Colonic mucosa (tissue), 4 donors: ENCODE measurements around the gene CTBP1. TPM values are rescaled to one million over a fixed set of nuclear protein-coding genes. Genes with fewer than 3 reads are reported as not detected.

ENCODE experiments used
- DNase-seq: peaks from one replicate; pipeline ENCODE4 v3.0.0-alpha.2; 2020
- H3K27ac ChIP-seq: fragments of 200-600 bp; one replicate; pipeline ENCODE4 v1.8.0; 2021
- H3K27me3 ChIP-seq: fragments of 200-600 bp; one replicate; pipeline ENCODE4 v1.8.0; 2021
- H3K36me3 ChIP-seq: fragments of 200-600 bp; one replicate; pipeline ENCODE4 v1.8.0; 2021
- H3K4me1 ChIP-seq: fragments of 200-600 bp; one replicate; pipeline ENCODE4 v1.8.0; 2021; ENCODE audit warnings: mild to moderate bottlenecking
- H3K4me3 ChIP-seq: fragments of 200-600 bp; one replicate; pipeline ENCODE4 v1.8.0; 2021
- H3K9ac ChIP-seq, 2 donors: one replicate each; pipeline ENCODE4 v1.7.0; 2013; ENCODE audit warnings: control low read depth in 2 of 2, low read depth in 2 of 2, low read length in 2 of 2
- H3K9me3 ChIP-seq: fragments of 200-600 bp; one replicate; pipeline ENCODE4 v1.8.0; 2021
- intact Hi-C: fragments of 100-400 bp; cut with DNase I; formaldehyde crosslinking; loops from one replicate; pipeline ENCODE4 v1.14.1; 2022
- total RNA-seq, 2 donors: library from RNA; stranded (reverse); fragmentation: NEBNext Ultra II Directional in 1 of 2; extraction: Animal tissue kit (Norgen Biotek cat#: 25700) in 1 of 2; gene quantifications; one replicate each; pipeline ENCODE4 v1.2.1, GENCODE V29; 2021
- TF ChIP-seq, protein P1 (sequence below): fragments of 200-600 bp; IDR thresholded peaks from one replicate; pipeline ENCODE4 v1.8.0; 2022; ENCODE audit warnings: antibody characterized with exemption, mild to moderate bottlenecking
- donor health status: healthy.
- donor health status: DM: no; HTN: no; CAD: no.
- donor health status: DM: no; HTN: no; CAD: no.

The CTBP1 gene
- total RNA-seq, 2 donors from 2014 or later, result 137 to 200 TPM

DNA sequence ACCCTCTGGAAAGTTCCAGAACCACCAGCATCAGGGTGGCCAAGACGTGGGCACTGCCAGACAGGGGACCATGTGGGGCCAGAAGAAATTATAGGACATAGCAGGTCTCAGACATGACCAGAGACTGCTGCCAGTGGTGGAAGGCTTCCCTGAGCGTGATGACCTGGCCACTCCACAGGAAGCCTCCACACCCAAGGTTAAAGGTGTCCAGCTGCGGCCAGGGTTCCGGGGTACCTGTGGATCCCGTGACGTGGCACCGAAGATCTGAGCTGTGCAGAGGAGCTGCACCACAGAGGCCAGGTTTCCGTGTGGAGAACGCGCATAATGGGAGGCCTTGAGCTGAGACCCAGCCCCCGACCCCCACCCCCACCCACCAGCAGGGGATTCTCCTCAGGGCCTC is 16.4 kb upstream of the CTBP1 start:
- Histone ChIP-seq H3K36me3 (no peaks in the 10 kb centered on the region), H3K4me3 (no peak overlapping the region), H3K27ac (no peak overlapping the region), H3K4me1 (no peaks in the 10 kb centered on the region), H3K27me3 (no peaks in the 10 kb centered on the region), H3K9me3 (no peaks in the 10 kb centered on the region), H3K9ac (no peak overlapping the region)
- TF ChIP-seq, protein P1, sequence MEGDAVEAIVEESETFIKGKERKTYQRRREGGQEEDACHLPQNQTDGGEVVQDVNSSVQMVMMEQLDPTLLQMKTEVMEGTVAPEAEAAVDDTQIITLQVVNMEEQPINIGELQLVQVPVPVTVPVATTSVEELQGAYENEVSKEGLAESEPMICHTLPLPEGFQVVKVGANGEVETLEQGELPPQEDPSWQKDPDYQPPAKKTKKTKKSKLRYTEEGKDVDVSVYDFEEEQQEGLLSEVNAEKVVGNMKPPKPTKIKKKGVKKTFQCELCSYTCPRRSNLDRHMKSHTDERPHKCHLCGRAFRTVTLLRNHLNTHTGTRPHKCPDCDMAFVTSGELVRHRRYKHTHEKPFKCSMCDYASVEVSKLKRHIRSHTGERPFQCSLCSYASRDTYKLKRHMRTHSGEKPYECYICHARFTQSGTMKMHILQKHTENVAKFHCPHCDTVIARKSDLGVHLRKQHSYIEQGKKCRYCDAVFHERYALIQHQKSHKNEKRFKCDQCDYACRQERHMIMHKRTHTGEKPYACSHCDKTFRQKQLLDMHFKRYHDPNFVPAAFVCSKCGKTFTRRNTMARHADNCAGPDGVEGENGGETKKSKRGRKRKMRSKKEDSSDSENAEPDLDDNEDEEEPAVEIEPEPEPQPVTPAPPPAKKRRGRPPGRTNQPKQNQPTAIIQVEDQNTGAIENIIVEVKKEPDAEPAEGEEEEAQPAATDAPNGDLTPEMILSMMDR, result no peak
- no peak for DNase-seq
- intact Hi-C loops, result loop anchor here (5.0 kb wide), 1 partner anchor 98 kb away; no protein-coding TSS in a partner anchor

DNA sequence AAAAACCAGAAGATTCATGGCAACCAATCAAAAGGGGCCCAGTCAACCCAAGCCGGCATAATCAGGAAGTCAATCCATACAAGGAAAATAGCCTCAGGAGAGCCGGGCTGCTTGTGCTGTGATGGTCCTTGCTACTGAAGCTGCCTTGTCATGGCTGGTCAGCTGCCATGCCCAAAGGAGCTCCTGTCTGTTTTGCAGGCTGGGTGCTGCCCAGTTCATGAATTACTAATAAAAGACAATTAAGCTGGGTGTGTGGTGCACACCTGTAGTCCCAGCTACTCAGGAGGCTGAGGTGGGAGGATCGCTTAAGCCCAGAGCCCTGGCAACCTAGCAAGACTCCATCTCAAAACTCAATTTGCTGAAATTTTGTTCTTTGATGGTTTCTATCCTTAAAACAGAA is 16.0 kb upstream of the CTBP1 start:
- TF ChIP-seq, protein P1, result no peak
- intact Hi-C loops, result loop anchor here (5.0 kb wide), 1 partner anchor 98 kb away; no protein-coding TSS in a partner anchor
- H3K27me3 ChIP-seq, result no peaks in the 10 kb centered on the region
- no peak overlapping the region for H3K4me3 ChIP-seq
- DNase-seq, result no peak
- no peaks in the 10 kb centered on the region for H3K9me3 ChIP-seq
- H3K9ac ChIP-seq, result no peak overlapping the region
- H3K36me3 ChIP-seq, result no peaks in the 10 kb centered on the region
- H3K4me1 ChIP-seq, result no peaks in the 10 kb centered on the region
- H3K27ac ChIP-seq, result no peak overlapping the region

DNA sequence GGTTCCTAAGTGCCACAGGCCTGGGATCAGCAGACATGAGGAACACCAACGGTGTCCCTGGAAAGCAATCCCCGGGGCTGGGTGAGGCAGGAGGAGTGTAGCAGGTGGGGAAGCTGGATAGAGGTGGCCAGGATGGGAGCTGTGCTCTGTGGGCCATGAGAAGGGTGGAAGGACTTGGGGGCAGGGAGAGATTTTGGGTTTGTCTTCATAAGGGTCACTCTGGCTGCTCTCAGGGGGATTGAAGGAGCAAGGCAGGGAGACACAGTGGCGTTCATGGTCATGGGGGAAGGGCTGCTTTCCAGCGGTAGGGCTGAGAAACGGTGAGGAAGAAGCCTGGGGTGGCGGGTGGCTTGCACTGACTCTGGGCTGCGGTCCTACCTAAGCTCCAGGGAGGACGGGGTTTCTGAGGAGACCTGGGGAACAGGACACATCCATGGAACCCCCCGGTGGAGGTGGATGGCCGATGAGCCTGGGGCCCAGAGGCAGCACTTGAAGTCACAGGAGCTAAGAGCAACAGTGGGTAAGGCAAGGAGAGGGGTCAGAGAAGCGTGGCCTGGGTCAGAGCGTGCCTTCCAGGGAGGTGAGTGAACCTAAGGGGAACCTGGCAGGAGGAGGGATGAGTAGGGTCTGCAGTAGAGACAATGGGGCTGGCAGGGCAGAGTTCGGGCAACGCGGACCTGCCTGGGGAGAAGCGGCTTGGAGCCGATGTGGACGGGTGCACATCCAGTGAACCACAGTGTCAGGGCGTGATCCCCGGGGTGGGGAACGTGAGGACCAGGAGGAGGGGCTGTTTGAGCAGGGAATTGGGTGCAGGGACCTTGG is 12.4 kb upstream of the CTBP1 start:
- Histone ChIP-seq H3K9me3 (no peaks in the 10 kb centered on the region), H3K4me1 (no peaks in the 10 kb centered on the region), H3K27me3 (no peaks in the 10 kb centered on the region), H3K4me3 (no peak overlapping the region), H3K9ac (no peak overlapping the region), H3K36me3 (no peaks in the 10 kb centered on the region), H3K27ac (no peak overlapping the region)
- DNase-seq, result no peak
- intact Hi-C loops, result no loop called here
- TF ChIP-seq, protein P1, result no peak

DNA sequence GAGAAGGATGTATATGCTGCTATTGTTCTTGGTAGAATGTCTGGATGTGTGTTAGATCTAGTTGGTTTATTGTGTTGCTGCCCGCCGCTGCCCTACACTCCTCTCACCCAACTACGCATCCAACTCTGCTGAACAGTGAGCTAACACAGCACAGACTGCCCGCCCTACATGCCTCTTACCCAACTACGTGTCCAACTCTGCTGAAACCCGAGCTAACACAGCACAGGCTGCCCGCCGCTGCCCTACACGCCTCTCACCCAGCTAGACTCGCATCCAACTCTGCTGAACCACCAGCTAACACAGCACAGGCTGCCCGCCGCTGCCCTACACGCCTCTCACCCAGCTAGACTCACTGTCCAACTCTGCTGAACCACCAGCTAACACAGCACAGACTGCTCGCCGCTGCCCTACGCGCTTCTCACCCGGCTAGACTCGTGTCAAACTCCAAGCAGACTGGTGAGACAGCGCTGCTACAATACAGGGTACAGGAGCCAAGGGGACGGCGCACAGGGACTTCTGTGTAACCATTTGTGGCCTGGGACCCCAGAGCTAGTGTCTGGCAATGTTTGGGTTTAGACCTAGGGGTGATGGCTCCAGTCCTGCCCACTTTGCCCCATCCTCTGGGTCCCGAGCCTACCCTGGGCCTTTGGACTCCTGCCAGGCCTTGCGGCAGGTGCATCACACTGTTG is 11.6 kb upstream of the CTBP1 start:
- Histone ChIP-seq H3K27ac (no peak overlapping the region), H3K4me3 (no peak overlapping the region), H3K36me3 (no peaks in the 10 kb centered on the region), H3K27me3 (no peaks in the 10 kb centered on the region), H3K9me3 (no peaks in the 10 kb centered on the region), H3K4me1 (no peaks in the 10 kb centered on the region), H3K9ac (no peak overlapping the region)
- intact Hi-C loops, result no loop called here
- DNase-seq, result no peak
- TF ChIP-seq, protein P1, result no peak

DNA sequence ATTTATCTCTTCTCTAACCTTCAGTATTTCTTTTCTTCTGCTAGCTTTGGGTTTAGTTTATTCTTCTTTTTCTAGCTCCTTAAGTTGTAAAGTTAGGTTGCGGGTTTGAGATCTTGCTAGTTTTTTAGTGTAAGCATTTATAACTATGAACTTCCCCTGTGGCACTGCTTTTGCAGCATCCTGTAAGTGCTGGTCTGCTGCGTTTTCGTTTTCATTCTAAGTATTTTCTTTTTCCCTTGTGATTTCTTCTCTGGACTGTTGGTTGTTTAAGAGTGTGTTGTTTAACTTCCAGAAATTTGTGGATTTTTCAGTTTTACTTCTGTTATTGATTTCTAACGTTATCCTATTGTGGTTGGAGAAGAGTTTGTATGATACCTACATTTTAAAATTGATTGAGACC is 11.0 kb upstream of the CTBP1 start:
- Histone ChIP-seq H3K9ac (no peak overlapping the region), H3K4me3 (no peak overlapping the region), H3K36me3 (no peaks in the 10 kb centered on the region), H3K27me3 (no peaks in the 10 kb centered on the region), H3K27ac (no peak overlapping the region), H3K4me1 (no peaks in the 10 kb centered on the region), H3K9me3 (no peaks in the 10 kb centered on the region)
- intact Hi-C loops, result no loop called here
- no peak for DNase-seq
- TF ChIP-seq, protein P1, result no peak
